Subcutaneous abdominal adipose tissue (tissue), 5 donors: ENCODE measurements around the gene CFAP20.

ENCODE experiments used
- H3K27ac ChIP-seq: one replicate; pipeline ENCODE4 v1.7.0; 2013; ENCODE audit warnings: low read depth, mild to moderate bottlenecking, inconsistent platforms, low read length, moderate library complexity
- H3K27me3 ChIP-seq, 5 donors: one replicate each; pipeline ENCODE4 v1.7.0; 2013; ENCODE audit warnings: low read length in 5 of 5, inconsistent platforms in 1 of 5; ENCODE audit not compliant: control insufficient read depth in 5 of 5, insufficient read depth in 4 of 5
- H3K36me3 ChIP-seq, 5 donors: one replicate each; pipeline ENCODE4 v1.7.0; 2013; ENCODE audit warnings: low read length in 5 of 5; ENCODE audit not compliant: control insufficient read depth in 5 of 5, insufficient read depth in 5 of 5
- H3K4me1 ChIP-seq, 5 donors: one replicate each; pipeline ENCODE4 v1.7.0; 2013; ENCODE audit warnings: low read length in 5 of 5, mild to moderate bottlenecking in 3 of 5, moderate library complexity in 1 of 5; ENCODE audit not compliant: control insufficient read depth in 5 of 5, insufficient read depth in 5 of 5
- H3K4me3 ChIP-seq, 5 donors: one replicate each; pipeline ENCODE4 v1.7.0; 2013; ENCODE audit warnings: low read length in 5 of 5, low read depth in 1 of 5
- H3K9ac ChIP-seq, 5 donors: one replicate each; pipeline ENCODE4 v1.7.0; 2013; ENCODE audit warnings: low read length in 5 of 5, mild to moderate bottlenecking in 4 of 5, moderate library complexity in 3 of 5
- H3K9me3 ChIP-seq, 5 donors: one replicate each; pipeline ENCODE4 v1.7.0; 2013; ENCODE audit warnings: low read length in 5 of 5; ENCODE audit not compliant: control insufficient read depth in 5 of 5
- donor health status: healthy.
- donor health status: healthy.
- donor health status: healthy.
- donor health status: healthy.
- donor health status: healthy.

Gene CFAP20

DNA sequence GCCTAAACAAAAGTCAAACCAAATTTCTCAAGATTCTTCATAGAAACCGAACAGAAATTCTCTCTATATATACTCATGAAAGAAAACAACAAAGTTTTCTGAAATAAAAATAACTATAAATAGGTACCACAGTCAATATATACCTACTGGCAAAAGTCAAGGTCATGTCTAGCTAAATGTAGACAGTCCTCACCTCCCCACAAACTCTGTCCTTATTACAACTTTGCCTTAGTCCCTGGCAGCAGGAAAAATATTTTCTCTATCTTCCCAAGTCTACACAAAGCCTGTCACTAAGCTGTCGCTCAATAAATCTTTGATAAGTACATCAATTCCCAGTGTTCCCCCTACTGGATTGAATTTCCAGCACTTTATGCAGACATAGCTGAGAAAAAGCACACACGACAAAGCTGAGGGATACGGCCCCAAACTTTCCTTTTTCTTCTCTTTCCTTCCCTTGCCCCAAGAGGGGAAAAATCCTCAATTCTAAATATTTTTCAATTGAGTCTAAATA is 2.7 kb downstream of the CFAP20 start:
- H3K36me3 ChIP-seq = no peaks in the 10 kb centered on the region
- H3K27ac ChIP-seq = peak overlapping the region; percentile 66
- H3K27me3 ChIP-seq = no peaks in the 10 kb centered on the region
- peak overlapping the region in 4 of 5 donors; percentile 31 to 83 (median 40) for H3K9ac ChIP-seq
- H3K4me1 ChIP-seq = peaks cover 2 to 58% (median 52%) of the 10 kb centered on the region in 5 donors
- H3K9me3 ChIP-seq = peaks cover 0 to 2% (median 0%) of the 10 kb centered on the region in 5 donors
- H3K4me3 ChIP-seq = peak overlapping the region; percentile 17 to 96 (median 89)

DNA sequence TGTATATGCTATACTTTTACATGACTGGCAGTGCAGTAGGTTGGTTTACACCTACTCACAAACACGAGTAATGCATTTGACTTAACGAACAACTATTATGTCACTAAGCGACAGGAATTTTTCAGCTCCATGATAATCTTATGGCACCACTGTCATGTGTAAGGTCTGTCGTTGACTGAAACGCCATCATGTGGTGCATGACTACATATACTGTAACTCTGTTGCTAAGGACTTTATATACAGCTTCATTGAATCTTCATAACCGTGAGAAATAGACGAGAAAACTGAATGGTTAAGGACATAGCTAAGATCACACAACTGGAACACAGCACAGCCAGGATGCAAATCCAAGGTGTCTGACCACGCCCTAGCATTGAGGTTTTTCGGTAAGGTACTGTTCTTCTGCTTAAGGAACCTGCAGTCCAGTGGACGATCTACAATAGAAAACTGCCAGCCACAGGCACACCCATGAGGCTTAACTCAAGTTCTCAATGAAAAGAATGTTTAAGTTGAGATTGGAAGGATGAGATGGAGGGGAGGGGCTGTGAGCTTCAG is 3.3 kb downstream of the CFAP20 start:
- H3K27ac ChIP-seq = peak overlapping the region; percentile 66
- no peaks in the 10 kb centered on the region for H3K27me3 ChIP-seq
- H3K9ac ChIP-seq = peak overlapping the region in 1 of 5 donors; percentile 83
- peaks cover 0 to 2% (median 0%) of the 10 kb centered on the region in 5 donors for H3K9me3 ChIP-seq
- H3K4me1 ChIP-seq = peaks cover 2 to 64% (median 58%) of the 10 kb centered on the region in 5 donors
- peak overlapping the region in 3 of 5 donors; percentile 30 to 89 (median 47) for H3K4me3 ChIP-seq
- no peaks in the 10 kb centered on the region for H3K36me3 ChIP-seq

DNA sequence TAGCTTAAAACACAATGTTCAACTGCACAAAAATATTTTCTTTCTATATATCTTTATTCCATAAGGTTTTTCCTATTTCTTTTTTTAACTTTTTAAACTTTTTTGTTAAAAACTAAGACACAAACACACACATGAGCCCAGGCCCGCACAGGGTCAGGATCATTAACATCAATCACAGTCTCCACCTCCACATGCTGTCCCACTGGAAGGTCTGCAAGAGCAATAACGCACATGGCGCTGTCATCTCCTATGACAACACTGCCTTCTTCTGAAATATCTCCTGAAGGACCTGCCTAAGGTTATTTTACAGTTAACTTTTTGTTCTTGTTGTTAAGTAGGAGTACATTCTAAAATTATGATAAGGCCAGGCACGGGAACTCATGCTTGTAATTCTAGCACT is 4.1 kb downstream of the CFAP20 start:
- peaks cover 5 to 72% (median 67%) of the 10 kb centered on the region in 5 donors for H3K4me1 ChIP-seq
- H3K9me3 ChIP-seq = no peaks in the 10 kb centered on the region
- H3K27me3 ChIP-seq = no peaks in the 10 kb centered on the region
- no peak overlapping the region for H3K27ac ChIP-seq
- no peaks in the 10 kb centered on the region for H3K36me3 ChIP-seq
- H3K9ac ChIP-seq = no peak overlapping the region
- H3K4me3 ChIP-seq = no peak overlapping the region

- H3K27ac ChIP-seq = peak overlapping the region; percentile 52
- H3K36me3 ChIP-seq = no peaks in the 10 kb centered on the region
- H3K27me3 ChIP-seq = no peaks in the 10 kb centered on the region
- H3K9me3 ChIP-seq = no peaks in the 10 kb centered on the region
- no peak overlapping the region for H3K9ac ChIP-seq
- H3K4me3 ChIP-seq = no peak overlapping the region
- H3K4me1 ChIP-seq = peaks cover 5 to 74% (median 70%) of the 10 kb centered on the region in 5 donors
Measured at GRCh38 chr16:58124601-58124915, 4.6 kb downstream of the CFAP20 start.

DNA sequence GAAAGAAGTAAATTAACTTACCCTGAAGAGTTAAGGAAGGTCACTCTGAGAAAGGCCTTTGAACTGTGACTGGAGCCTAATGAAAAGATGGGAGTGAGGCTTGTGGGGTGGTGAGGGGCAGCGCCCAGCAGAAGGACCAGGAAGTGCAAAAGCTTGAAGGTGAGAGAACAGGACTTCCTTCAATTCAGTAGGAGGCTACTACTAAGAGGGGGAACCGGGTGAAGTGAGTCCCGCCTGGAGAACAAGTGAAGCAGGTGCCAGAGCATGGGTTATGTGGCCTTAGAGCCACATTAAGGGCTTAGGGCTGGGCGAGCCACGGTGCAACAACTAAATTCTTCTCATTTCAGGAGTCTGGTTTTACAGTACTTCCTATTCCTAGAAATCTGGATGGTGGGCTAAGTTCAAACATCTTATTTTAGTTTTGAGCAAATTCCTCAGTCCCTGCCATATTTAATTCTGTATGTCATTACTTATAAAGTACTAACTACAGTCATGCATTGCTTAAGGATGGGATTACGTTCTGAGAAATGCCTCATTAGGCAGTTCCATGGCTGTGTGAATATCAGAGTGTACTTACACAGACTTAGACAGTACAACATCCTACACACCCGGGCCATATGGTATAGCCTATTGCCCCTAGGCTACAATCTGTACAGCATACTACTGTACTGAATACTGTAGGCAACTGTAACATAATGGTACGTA is 5.1 kb downstream of the CFAP20 start:
- no peaks in the 10 kb centered on the region for H3K36me3 ChIP-seq
- no peak overlapping the region for H3K4me3 ChIP-seq
- H3K4me1 ChIP-seq = peaks cover 5 to 80% (median 74%) of the 10 kb centered on the region in 5 donors
- no peaks in the 10 kb centered on the region for H3K27me3 ChIP-seq
- H3K9ac ChIP-seq = peak overlapping the region in 2 of 5 donors; percentile 2 to 28
- H3K9me3 ChIP-seq = no peaks in the 10 kb centered on the region
- peak overlapping the region; percentile 52 for H3K27ac ChIP-seq

DNA sequence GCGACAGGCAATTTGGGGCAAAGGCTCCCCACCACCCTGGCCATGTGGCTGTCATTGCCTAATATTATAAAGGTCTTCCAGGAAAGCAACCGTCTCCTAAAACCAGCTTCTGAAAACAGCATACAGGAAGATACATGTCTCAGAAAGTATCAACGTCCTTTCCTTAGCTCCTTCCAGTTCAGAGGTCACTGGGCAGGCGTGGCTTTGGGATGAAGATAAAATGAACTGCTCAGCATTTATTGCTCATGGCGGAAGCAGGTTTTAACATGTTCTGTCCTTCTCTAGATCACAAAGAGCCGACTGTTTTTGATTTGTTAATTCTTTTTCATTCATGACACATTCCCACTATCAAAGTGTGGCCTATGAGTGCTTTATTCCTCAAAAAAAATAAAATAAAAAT is 8.0 kb downstream of the CFAP20 start:
- Histone ChIP-seq H3K36me3 (peaks cover 0 to 7% (median 6%) of the 10 kb centered on the region in 5 donors), H3K4me3 (peak overlapping the region in 1 of 5 donors; percentile 35), H3K27ac (peak overlapping the region; percentile 89), H3K4me1 (peaks cover 3 to 64% (median 55%) of the 10 kb centered on the region in 5 donors), H3K9ac (peak overlapping the region in 3 of 5 donors; percentile 1 to 66 (median 34)), H3K9me3 (no peaks in the 10 kb centered on the region), H3K27me3 (no peaks in the 10 kb centered on the region)

DNA sequence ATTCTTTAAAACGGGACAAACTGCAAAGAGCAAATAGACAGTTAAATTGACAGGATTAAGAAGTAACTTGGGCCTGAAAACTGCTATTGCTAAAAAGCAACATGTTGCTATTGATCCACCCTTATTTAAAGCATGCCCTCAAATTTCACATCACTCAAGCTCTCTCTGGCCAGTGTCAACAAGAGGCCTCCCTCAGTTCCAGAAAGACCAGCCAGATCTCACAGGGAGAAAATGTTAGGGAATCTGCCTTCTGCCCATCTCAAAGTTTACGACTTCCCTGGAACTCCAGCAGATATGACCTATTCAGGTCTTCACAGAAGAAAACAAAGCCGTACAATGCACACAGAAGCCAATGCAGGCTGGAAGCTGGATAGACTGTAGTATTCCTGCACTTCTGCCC is 8.9 kb downstream of the CFAP20 start:
- peaks cover 7 to 61% (median 53%) of the 10 kb centered on the region in 5 donors for H3K4me1 ChIP-seq
- H3K36me3 ChIP-seq = peaks cover 7 to 15% (median 14%) of the 10 kb centered on the region in 5 donors
- peak overlapping the region in 3 of 5 donors; percentile 1 to 66 (median 38) for H3K9ac ChIP-seq
- H3K4me3 ChIP-seq = no peak overlapping the region
- H3K27me3 ChIP-seq = no peaks in the 10 kb centered on the region
- no peaks in the 10 kb centered on the region for H3K9me3 ChIP-seq
- H3K27ac ChIP-seq = peak overlapping the region; percentile 89

GRCh38 chr16:58119509-58119845 is 9.7 kb downstream of the CFAP20 start:
- peak overlapping the region; percentile 89 for H3K27ac ChIP-seq
- H3K4me1 ChIP-seq = peaks cover 11 to 68% (median 55%) of the 10 kb centered on the region in 5 donors
- H3K4me3 ChIP-seq = no peak overlapping the region
- peak overlapping the region in 1 of 5 donors; percentile 30 for H3K9ac ChIP-seq
- H3K27me3 ChIP-seq = no peaks in the 10 kb centered on the region
- H3K36me3 ChIP-seq = peaks cover 8 to 23% (median 21%) of the 10 kb centered on the region in 5 donors
- no peaks in the 10 kb centered on the region for H3K9me3 ChIP-seq

GRCh38 chr16:58118801-58119508 is 10.2 kb downstream of the CFAP20 start:
- Histone ChIP-seq H3K27ac (peak overlapping the region; percentile 89), H3K36me3 (peaks cover 8 to 28% (median 25%) of the 10 kb centered on the region in 5 donors), H3K9me3 (no peaks in the 10 kb centered on the region), H3K27me3 (no peaks in the 10 kb centered on the region), H3K4me3 (no peak overlapping the region), H3K9ac (peak overlapping the region in 1 of 5 donors; percentile 30), H3K4me1 (peaks cover 11 to 63% (median 50%) of the 10 kb centered on the region in 5 donors)

GRCh38 chr16:58116529-58116928 is 12.7 kb downstream of the CFAP20 start:
- no peak overlapping the region for H3K9ac ChIP-seq
- H3K27me3 ChIP-seq = no peaks in the 10 kb centered on the region
- H3K36me3 ChIP-seq = peaks cover 15 to 46% (median 37%) of the 10 kb centered on the region in 5 donors
- H3K9me3 ChIP-seq = no peaks in the 10 kb centered on the region
- H3K4me1 ChIP-seq = peaks cover 11 to 52% (median 39%) of the 10 kb centered on the region in 5 donors
- H3K27ac ChIP-seq = peak overlapping the region; percentile 84
- no peak overlapping the region for H3K4me3 ChIP-seq
